NCI-H345 treated with DMSO at 0.1 percent for 48 hours (cell line): ENCODE measurements around the gene NCR2.

ENCODE experiments used
- DNase-seq: peaks from one replicate; lab custom pipeline; 2025; ENCODE audit not compliant: unreplicated experiment; lab: John Stamatoyannopoulos, UW

NCR2 gene

DNA sequence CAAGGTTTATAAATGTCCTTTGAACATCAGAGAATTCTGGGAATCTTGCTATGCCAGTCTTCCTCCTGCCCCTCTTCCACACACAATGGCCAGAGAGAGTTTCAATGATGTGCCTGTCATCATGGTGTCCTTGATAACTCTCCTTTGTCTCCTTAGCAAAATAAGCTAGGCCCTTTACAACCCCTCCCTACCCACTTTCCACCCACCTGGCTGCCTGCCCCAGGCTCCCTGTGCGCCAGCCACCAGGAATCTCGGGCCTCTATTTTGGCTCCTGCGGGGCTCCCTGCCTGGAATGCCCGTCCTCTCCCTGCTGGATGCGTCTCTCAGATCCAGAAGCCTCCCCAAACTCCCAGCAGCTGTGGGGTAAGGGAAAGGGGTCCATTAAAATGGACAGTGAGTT lies 60.9 kb downstream of the NCR2 start:
- no peak for DNase-seq

DNA sequence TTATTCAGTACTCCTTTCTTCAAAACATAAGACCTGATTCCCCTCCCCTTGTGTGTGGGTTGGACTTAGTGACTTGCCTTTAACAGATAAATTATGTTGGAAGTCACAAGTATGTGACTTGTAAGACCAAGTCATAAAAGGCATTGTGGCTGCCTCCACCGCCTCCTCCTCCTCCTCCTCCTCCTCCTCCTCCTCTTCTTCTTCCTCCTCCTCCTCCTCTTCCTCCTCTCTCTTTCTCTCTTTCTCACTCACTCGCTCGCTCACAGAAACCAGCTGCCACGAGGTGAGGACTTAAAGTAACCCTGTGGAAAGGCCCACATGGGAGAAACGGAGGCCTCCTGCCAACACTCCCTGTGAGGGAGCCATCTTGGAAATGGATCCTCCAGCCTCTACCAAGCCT lies 64.0 kb downstream of the NCR2 start:
- no peak for DNase-seq
